Activated CD8-positive, alpha-beta T cell treated with anti-CD3 and anti-CD28 coated beads, Interleukin-2, amount 10 ng/mL, durations not matched to agents 7 days and 5 days (primary cell): ENCODE results near the gene BRINP2. TPM values are rescaled to one million over a fixed set of nuclear protein-coding genes. Genes with fewer than 3 reads are reported as not detected.

Experiments used
- ATAC-seq: fragments of 150-1000 bp; cut with Tn5 transposase; one replicate; pipeline ENCODE4 v1.10.0; 2021; ENCODE audit warnings: moderate library complexity
- CTCF ChIA-PET: fragments of 350-600 bp; sonication (Branson Sonifier 250); formaldehyde crosslinking; loops from one replicate; lab custom pipeline; 2021; ENCODE audit warnings: antibody characterized with exemption; lab: Charles Lee
- POLR2A ChIA-PET: fragments of 350-600 bp; sonication (Branson Sonifier 250); formaldehyde crosslinking; loops from one replicate; lab custom pipeline; 2021; ENCODE audit warnings: antibody characterized with exemption; lab: Charles Lee
- DNase-seq: peaks from one replicate; pipeline ENCODE4 v3.0.0-alpha.2; 2020
- H3K27ac Mint-ChIP-seq: one replicate; pipeline ENCODE4 v1.8.0; 2021; ENCODE audit warnings: mild to moderate bottlenecking, mixed read lengths
- H3K27me3 Mint-ChIP-seq: one replicate; pipeline ENCODE4 v1.8.0; 2021; ENCODE audit warnings: low read depth, mixed read lengths
- H3K36me3 Mint-ChIP-seq: one replicate; pipeline ENCODE4 v1.8.0; 2021; ENCODE audit warnings: low read depth, mixed read lengths
- H3K4me1 Mint-ChIP-seq: one replicate; pipeline ENCODE4 v1.8.0; 2021; ENCODE audit warnings: low read depth, mixed read lengths
- H3K4me3 Mint-ChIP-seq: one replicate; pipeline ENCODE4 v1.8.0; 2021; ENCODE audit warnings: mild to moderate bottlenecking, mixed read lengths
- H3K9me3 Mint-ChIP-seq: one replicate; pipeline ENCODE4 v1.8.0; 2022; ENCODE audit warnings: mixed read lengths; ENCODE audit not compliant: insufficient read depth
- total RNA-seq, 2 experiments: library from RNA; stranded (reverse); gene quantifications; one replicate each; pipeline ENCODE4 v1.2.3, GENCODE V29; 2021

BRINP2 gene
- total RNA-seq, 2 experiments from 2014 or later, result not detected

DNA sequence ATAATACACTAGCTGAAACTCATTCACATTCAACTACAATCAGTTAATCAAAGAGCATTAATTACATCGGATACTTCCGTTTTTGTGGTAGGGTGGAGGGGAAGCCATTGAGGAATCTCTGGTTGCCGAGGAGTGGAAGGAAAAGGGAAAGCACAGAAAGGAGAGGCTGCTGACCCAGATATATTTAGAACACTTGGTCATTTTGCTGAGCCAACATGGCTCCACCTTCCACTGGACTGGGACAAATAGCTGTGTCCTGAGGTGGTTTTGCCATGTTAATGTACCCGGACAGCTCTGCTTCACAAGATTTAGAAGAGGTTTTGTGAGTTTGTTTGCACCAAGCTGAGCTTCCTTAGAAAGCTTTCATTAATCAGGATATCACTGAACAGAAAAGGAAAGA is 32.4 kb upstream of the BRINP2 start:
- ChIA-PET POLR2A (no interaction called here), CTCF (interaction anchor here (0.7 kb wide), 1 partner anchor 1091 kb away, joined by 3 read pairs; no protein-coding TSS in a partner anchor)
- no peak for ATAC-seq
- Mint-ChIP-seq H3K27ac (no peak overlapping the region), H3K36me3 (no peaks in the 10 kb centered on the region), H3K9me3 (no peaks in the 10 kb centered on the region), H3K4me3 (no peak overlapping the region), H3K27me3 (no peaks in the 10 kb centered on the region), H3K4me1 (no peaks in the 10 kb centered on the region)
- DNase-seq, result no peak

GRCh38 chr1:177142010-177142409 is 28.7 kb upstream of the BRINP2 start:
- no peak overlapping the region for H3K27ac Mint-ChIP-seq

GRCh38 chr1:177142791-177143271 is 27.9 kb upstream of the BRINP2 start:
- H3K9me3 Mint-ChIP-seq, result no peaks in the 10 kb centered on the region
- CTCF ChIA-PET, result no interaction called here
- no peak for ATAC-seq

More at GRCh38 chr1:177142010-177142409, 28.7 kb upstream of the BRINP2 start:
- DNase-seq, result no peak
- POLR2A ChIA-PET, result no interaction called here
- H3K27me3 Mint-ChIP-seq, result no peaks in the 10 kb centered on the region
- H3K36me3 Mint-ChIP-seq, result no peaks in the 10 kb centered on the region
- no peak overlapping the region for H3K4me3 Mint-ChIP-seq
- no peaks in the 10 kb centered on the region for H3K4me1 Mint-ChIP-seq
- no peaks in the 10 kb centered on the region for H3K9me3 Mint-ChIP-seq
- no peak for ATAC-seq
- CTCF ChIA-PET, result no interaction called here

DNA sequence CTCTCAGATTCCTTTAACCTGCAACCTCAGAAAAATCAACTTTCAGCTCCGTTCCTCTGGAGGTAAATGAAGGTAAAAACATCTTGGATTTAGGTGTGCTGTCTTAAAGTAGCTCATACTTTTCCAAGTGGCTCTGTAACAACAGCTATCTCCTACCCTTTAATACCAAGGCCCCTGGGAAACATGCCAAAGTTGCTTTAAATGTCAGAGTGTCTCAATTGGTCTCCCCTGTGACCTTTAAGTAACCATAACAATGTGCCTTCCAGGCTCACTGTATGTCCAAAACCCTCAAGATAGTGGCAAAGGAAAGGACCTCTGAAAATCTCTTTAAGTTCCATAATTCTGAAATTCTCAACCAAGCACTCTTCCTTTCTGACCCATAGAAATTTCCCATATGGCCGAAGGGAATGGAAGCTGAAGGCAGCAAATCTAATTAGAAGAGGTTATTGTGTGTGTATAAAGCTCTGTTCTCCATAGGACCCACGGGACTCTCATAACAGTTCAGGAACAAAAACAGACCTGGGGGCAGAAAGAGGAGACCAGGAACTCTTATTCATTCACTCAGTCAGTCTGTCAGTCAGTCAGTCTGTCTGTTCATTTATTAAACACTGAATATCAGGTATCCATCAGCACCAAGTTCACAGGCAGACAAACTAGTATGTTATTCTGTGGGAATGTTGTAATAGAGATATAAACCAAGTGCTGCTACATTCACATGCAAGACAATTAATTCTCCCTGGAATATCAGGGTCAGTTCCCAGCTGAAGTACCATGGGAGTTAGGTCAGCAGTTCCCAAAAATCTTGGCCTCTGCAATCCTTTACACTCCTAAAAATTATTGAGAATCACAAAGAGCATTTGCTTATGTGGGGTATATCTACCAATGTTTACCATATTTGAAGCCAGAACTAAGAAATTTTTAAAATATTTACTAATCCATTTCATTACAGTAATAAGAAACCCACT is 25.4 kb upstream of the BRINP2 start:
- H3K36me3 Mint-ChIP-seq, result no peaks in the 10 kb centered on the region

More at GRCh38 chr1:177142791-177143271, 27.9 kb upstream of the BRINP2 start:
- H3K27me3 Mint-ChIP-seq, result no peaks in the 10 kb centered on the region
- no peaks in the 10 kb centered on the region for H3K4me1 Mint-ChIP-seq
- no peaks in the 10 kb centered on the region for H3K36me3 Mint-ChIP-seq
- POLR2A ChIA-PET, result no interaction called here
- DNase-seq, result no peak
- no peak overlapping the region for H3K4me3 Mint-ChIP-seq
- H3K27ac Mint-ChIP-seq, result no peak overlapping the region

DNA sequence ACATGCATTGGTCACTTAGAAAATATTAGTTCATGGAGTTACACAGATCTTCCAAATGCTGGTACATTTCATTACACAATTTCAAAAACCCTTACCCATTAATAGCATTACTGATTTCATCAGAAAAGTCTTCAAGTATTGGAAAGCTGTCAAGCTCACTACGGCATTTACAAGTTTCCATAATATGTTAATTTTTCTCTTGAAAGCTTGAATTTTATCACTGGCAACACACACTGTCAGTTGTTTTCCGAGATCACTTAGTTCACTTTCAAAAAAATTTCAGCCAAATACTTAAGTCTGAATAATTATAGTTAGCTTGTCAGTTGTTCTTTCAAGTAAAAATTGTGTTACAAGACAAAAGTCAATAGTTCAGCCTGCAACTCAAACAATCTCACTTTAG is 24.3 kb upstream of the BRINP2 start:
- no peaks in the 10 kb centered on the region for H3K27me3 Mint-ChIP-seq
- POLR2A ChIA-PET, result no interaction called here
- no peak overlapping the region for H3K27ac Mint-ChIP-seq
- H3K4me1 Mint-ChIP-seq, result no peaks in the 10 kb centered on the region
- ATAC-seq, result no peak
- H3K4me3 Mint-ChIP-seq, result no peak overlapping the region
- DNase-seq, result no peak
- H3K9me3 Mint-ChIP-seq, result no peaks in the 10 kb centered on the region
- CTCF ChIA-PET, result no interaction called here
- no peaks in the 10 kb centered on the region for H3K36me3 Mint-ChIP-seq

More for the DNA sequence above, 25.4 kb upstream of the BRINP2 start:
- no peaks in the 10 kb centered on the region for H3K27me3 Mint-ChIP-seq
- no peak overlapping the region for H3K4me3 Mint-ChIP-seq
- DNase-seq (no peak), ATAC-seq (no peak)
- ChIA-PET CTCF (no interaction called here), POLR2A (no interaction called here)
- H3K4me1 Mint-ChIP-seq, result no peaks in the 10 kb centered on the region
- H3K27ac Mint-ChIP-seq, result no peak overlapping the region
- no peaks in the 10 kb centered on the region for H3K9me3 Mint-ChIP-seq

- no peak overlapping the region for H3K4me3 Mint-ChIP-seq
- CTCF ChIA-PET, result no interaction called here
- no peaks in the 10 kb centered on the region for H3K36me3 Mint-ChIP-seq
- ATAC-seq (no peak), DNase-seq (no peak)
- H3K27me3 Mint-ChIP-seq, result peaks cover 19% of the 10 kb centered on the region
- peaks cover 1% of the 10 kb centered on the region for H3K4me1 Mint-ChIP-seq
- H3K27ac Mint-ChIP-seq, result no peak overlapping the region
- H3K9me3 Mint-ChIP-seq, result no peaks in the 10 kb centered on the region
- POLR2A ChIA-PET, result no interaction called here
These were observed 8.5 kb upstream of the BRINP2 start for GRCh38 chr1:177162243-177162642.

GRCh38 chr1:177163844-177164379 is 6.8 kb upstream of the BRINP2 start:
- ATAC-seq (no peak), DNase-seq (no peak)
- POLR2A ChIA-PET, result no interaction called here
- Mint-ChIP-seq H3K36me3 (no peaks in the 10 kb centered on the region), H3K4me3 (no peak overlapping the region), H3K4me1 (peaks cover 1% of the 10 kb centered on the region), H3K27me3 (peaks cover 19% of the 10 kb centered on the region), H3K27ac (no peak overlapping the region), H3K9me3 (no peaks in the 10 kb centered on the region)
- CTCF ChIA-PET, result no interaction called here

DNA sequence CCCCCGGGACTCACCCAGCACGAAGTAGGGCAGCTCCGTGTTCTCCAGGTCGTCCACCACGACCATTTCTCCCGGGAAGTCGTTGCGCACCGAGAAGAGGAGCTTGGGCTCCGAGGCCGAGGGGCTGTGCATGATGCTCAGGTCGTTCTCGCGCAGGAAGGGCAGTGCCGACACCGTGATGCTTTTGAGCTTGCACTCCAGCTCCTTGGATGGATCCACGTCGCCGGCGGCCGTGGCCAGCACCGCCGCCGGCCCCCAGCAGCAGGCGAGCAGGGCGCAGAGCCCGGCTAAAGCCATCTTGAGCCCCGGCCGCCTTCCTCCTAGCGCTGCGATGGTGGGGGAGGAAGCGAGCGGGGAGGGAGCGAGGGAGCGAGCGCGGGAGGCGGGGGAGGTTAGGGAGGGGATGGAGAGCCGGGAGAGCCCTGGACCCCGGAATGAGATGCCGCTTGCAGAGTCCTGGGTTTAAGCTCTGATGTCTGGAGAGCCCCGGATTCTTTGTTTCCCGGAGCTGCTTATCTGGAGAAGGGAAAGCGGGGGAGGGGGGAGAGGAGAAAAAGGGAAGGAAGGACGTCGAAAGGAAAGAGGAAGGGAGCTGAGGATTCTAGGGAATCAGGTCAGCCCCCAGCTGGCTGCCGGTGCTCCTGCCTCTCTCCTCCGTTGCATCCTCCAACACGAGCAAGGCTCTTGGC is 6.2 kb upstream of the BRINP2 start, which contains the start of gene ASTN1:
Gene ASTN1, minus strand, starts transcription at position 333 of the 689 bp plus-strand sequence. Its CDS starts 36 bp downstream, at position 297.
- ChIA-PET CTCF (no interaction called here), POLR2A (no interaction called here)
- no peak within 1 kb of the TSS for H3K4me3 Mint-ChIP-seq
- no peak within 1 kb of the TSS for H3K27ac Mint-ChIP-seq
- H3K9me3 Mint-ChIP-seq, result no peaks in the 10 kb centered on the region
- H3K27me3 Mint-ChIP-seq, result peaks cover 19% of the 10 kb centered on the region
- H3K36me3 Mint-ChIP-seq, result no peaks in the 10 kb centered on the region
- H3K4me1 Mint-ChIP-seq, result peaks cover 1% of the 10 kb centered on the region
- ATAC-seq, result no peak
- no peak for DNase-seq

- no peak for ATAC-seq
- Mint-ChIP-seq H3K9me3 (no peaks in the 10 kb centered on the region), H3K27ac (no peak overlapping the region), H3K4me1 (peaks cover 1% of the 10 kb centered on the region), H3K4me3 (no peak overlapping the region), H3K36me3 (no peaks in the 10 kb centered on the region), H3K27me3 (peaks cover 19% of the 10 kb centered on the region)
- POLR2A ChIA-PET, result no interaction called here
- CTCF ChIA-PET, result no interaction called here
- no peak for DNase-seq
These were observed 5.7 kb upstream of the BRINP2 start for GRCh38 chr1:177165069-177165439.

GRCh38 chr1:177171536-177172123 is 872 bp downstream of the BRINP2 start:
- CTCF ChIA-PET, result interaction anchor here (1.3 kb wide), 1 partner anchor 10 kb away, joined by 5 read pairs; no protein-coding TSS in a partner anchor
- Mint-ChIP-seq H3K4me1 (no peaks in the 10 kb centered on the region), H3K9me3 (no peaks in the 10 kb centered on the region), H3K4me3 (no peak overlapping the region), H3K27me3 (peaks cover 6% of the 10 kb centered on the region), H3K36me3 (no peaks in the 10 kb centered on the region), H3K27ac (no peak overlapping the region)
- DNase-seq, result no peak
- POLR2A ChIA-PET, result interaction anchor here (0.7 kb wide), 1 partner anchor 1260 kb away, joined by 3 read pairs; no protein-coding TSS in a partner anchor
- no peak for ATAC-seq

DNA sequence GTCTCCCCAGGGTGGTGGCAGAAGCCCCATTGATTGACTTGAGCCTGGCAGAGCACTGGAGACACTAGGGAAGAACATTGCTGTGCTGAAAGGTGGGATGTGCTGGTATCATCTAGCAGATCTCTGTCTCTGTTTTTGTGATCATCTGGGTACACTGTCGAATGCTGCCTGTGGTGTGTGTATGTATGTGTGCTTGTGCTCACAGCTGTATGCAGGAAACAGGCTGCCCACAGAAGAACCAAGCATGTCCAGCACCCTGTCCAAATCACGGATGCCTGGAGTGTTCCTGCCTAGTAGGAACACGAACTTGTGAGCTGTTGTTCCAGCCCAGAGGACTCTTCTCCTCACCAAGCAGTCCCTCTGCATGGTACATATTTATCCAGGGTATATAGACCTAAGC is 1.5 kb downstream of the BRINP2 start:
- POLR2A ChIA-PET, result interaction anchor here (0.7 kb wide), 1 partner anchor 1261 kb away, joined by 3 read pairs; no protein-coding TSS in a partner anchor
- CTCF ChIA-PET, result interaction anchor here (1.3 kb wide), 1 partner anchor 10 kb away, joined by 5 read pairs; no protein-coding TSS in a partner anchor

More for the DNA sequence above, 1.5 kb downstream of the BRINP2 start:
- ATAC-seq, result no peak
- Mint-ChIP-seq H3K4me1 (no peaks in the 10 kb centered on the region), H3K36me3 (no peaks in the 10 kb centered on the region), H3K27ac (no peak overlapping the region), H3K9me3 (no peaks in the 10 kb centered on the region), H3K4me3 (no peak overlapping the region), H3K27me3 (peaks cover 6% of the 10 kb centered on the region)
- no peak for DNase-seq
